ENCODE results near the gene KRT6A.

KRT6A gene

DNA sequence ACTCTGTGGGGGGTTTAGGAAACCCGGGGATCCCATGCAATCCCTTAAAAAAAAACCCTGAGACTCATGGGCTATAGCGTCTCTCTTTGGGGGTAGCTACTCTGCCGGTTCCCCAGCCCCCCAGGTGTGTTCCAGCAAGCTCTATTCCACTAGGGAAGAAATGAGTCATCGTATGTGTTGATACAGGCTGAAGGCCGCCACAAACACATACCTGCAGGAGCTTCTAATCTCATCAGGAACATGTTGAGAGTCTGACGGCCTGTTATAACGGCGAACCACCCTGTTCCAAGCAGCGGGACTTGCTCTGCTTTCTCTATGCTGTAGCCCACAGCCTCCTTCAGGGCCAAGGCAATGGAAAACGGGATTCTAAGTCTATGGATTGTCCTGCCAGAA is 28.1 kb upstream of the KRT6A start:
- peak; percentile 98 for DNase-seq (ENCODE audit: low read depth)
- peak overlapping the region; percentile 75 for H3K4me3 ChIP-seq (ENCODE audit: low read length)
- TF ChIP-seq, protein P1, sequence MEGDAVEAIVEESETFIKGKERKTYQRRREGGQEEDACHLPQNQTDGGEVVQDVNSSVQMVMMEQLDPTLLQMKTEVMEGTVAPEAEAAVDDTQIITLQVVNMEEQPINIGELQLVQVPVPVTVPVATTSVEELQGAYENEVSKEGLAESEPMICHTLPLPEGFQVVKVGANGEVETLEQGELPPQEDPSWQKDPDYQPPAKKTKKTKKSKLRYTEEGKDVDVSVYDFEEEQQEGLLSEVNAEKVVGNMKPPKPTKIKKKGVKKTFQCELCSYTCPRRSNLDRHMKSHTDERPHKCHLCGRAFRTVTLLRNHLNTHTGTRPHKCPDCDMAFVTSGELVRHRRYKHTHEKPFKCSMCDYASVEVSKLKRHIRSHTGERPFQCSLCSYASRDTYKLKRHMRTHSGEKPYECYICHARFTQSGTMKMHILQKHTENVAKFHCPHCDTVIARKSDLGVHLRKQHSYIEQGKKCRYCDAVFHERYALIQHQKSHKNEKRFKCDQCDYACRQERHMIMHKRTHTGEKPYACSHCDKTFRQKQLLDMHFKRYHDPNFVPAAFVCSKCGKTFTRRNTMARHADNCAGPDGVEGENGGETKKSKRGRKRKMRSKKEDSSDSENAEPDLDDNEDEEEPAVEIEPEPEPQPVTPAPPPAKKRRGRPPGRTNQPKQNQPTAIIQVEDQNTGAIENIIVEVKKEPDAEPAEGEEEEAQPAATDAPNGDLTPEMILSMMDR (IDR thresholded peaks at IDR 0.05; ENCODE audit: insufficient read depth, low read depth, low read length, missing control alignments), result no peak

DNA sequence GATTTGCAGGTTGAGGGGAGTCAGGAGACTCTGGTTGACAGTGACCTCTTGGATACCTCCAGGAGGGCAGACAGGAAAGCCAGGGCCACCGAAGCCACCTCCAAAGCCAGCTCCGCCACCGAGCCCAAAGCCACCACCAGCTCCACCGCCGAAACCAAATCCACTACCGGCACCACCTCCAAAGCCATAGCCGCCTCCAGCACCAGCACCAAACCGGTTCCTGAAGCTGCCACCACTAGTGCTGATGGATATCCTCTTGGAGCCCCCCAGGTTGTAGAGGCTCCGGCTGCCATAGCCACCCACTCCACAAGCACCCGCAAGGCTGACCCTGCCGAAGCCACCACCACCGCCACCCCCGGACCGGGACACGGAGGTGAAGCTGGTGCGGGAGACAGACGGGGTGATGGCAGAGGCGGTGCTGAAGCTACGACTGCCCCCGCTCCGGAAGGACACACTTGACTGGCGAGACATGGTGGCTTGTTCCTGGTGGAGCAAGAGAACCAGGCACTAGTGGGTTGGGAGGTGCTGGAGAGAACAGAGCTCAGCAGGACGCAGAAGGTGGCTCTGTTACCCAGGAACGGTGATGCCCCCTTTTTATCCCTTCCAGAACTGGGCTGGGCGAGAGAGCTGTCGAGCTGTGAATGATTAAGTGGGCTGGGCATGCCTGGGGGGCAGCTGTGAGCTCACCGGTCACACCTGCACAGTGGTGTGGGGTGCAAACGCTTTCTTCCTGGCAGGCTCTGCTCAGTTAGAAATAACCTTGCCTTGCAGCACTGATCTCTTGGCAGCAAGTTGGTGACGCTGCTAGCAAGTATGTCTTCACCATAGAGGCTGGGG is 27.0 kb upstream of the KRT6A start, which contains the start of gene KRT5:
Gene KRT5, minus strand, starts transcription at position 569 of the 837 bp plus-strand sequence. Its CDS starts 98 bp downstream, at position 471.
- H3K4me3 ChIP-seq (ENCODE audit: low read length), result peak within 1 kb of the TSS; percentile 75
- TF ChIP-seq, protein P1 (IDR thresholded peaks at IDR 0.05; ENCODE audit: insufficient read depth, low read depth, low read length, missing control alignments), result no peak
- DNase-seq (ENCODE audit: low read depth), result peak; percentile 100

DNA sequence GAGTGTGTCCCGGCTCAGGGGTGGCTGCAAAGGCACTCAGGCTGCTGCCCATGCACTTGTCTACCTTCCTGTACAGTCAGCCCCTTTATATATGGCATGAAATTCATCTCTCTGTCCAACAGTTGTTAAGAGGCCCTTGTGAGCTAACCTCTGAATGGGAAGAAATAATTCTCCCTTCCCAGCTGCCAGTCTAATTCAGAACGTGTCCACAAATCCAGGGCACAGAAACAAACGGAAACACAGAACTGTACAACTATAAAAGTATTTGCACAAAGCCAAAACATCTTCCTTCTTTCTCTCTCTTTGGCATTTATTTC is 26.3 kb upstream of the KRT6A start:
- H3K4me3 ChIP-seq (ENCODE audit: low read length), result peak overlapping the region; percentile 75
- TF ChIP-seq, protein P1 (IDR thresholded peaks at IDR 0.05; ENCODE audit: insufficient read depth, low read depth, low read length, missing control alignments), result no peak
- DNase-seq (ENCODE audit: low read depth), result no peak

DNA sequence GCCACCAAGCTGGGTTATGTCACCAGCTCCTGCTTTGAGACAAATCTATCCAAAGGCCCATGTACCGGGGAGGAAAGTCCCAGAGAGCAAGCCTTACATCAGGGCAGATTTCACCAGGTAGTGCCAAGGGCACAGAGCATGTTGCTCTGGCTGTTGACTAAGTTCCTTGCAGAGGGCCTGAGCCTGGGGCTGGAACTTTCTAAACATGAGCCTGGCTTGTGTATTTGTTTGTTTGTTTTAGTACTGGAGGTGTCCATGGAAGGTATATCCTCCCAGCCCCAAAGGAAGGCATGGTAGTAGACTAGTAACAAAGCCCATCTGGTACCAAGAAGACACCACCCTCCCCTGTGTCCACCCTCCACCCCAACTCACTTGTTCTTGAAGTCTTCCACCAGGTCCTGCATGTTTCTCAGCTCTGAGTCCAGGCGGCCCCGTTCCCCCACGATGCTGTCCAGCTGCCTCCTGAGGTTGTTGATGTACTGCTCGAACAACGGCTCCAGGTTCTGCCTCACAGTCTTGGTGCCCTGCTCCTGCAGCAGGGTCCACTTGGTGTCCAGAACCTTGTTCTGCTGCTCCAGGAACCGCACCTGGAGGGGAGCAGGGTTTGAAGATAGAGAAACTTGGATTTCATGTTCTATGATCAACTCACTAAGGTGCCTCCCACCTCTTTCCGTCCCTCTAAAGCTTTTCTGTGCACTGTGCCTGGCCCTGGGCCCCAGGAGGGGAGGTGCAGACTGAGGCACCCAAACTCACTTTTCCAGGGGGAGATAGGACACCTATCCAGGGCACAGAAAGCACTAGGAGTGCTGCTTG is 25.7 kb upstream of the KRT6A start:
- DNase-seq (ENCODE audit: low read depth), result peak; percentile 44
- TF ChIP-seq, protein P1 (IDR thresholded peaks at IDR 0.05; ENCODE audit: insufficient read depth, low read depth, low read length, missing control alignments), result no peak
- peak overlapping the region; percentile 75 for H3K4me3 ChIP-seq (ENCODE audit: low read length)

DNA sequence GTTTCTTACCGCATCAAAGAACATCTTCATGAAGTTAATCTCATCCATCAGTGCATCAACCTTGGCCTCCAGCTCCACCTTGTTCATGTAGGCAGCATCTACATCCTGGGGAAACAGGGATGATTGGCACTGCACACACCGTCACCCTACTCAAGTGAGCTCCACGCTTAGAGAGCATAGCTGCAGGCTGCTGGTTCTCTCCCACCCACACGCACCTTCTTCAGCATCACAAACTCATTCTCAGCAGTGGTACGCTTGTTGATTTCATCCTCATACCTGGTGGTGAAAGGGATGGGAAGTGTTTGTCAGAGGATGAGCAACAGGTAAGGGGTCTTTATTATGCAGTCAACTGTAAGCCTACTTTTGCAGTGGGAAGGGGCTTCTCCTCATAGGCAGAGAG is 24.8 kb upstream of the KRT6A start:
- TF ChIP-seq, protein P1 (IDR thresholded peaks at IDR 0.05; ENCODE audit: insufficient read depth, low read depth, low read length, missing control alignments), result no peak
- H3K4me3 ChIP-seq (ENCODE audit: low read length), result peak overlapping the region; percentile 75
- DNase-seq (ENCODE audit: low read depth), result peak; percentile 72

DNA sequence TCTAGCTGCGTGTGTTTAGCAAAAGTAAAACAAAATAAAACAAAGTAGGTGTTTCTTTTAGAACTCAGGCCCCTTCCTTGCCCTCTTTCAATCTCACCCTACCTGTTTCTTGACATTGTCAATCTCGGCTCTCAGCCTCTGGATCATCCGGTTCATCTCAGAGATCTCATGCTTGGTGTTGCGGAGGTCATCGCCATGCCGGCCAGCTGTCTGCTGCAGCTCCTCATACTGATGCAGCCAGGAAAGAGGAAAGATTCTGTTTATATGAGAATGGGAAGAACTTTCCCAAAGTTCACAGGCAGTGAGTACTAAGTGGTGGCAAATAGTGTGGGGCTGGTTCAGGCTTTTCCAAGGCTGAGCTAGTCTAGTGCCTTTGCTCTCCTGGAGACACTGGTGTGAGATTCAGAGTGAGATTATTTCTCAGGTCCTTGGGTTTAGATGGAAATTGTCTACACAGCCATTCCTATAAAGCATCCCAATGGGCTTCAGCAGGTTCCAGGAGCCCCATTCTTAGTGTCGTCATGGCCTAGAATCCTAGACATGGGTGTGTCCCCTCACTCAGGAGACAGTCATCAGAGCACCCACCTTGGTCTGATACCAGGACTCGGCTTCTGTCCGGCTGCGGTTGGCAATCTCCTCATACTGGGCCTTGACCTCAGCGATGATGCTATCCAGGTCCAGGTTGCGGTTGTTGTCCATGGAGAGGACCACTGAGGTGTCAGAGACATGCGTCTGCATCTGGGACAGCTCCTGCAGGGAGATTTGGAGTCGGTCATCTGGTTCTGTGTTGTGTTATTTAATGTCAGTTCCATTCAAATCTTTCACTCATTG is 24.2 kb upstream of the KRT6A start:
- peak; percentile 64 for DNase-seq (ENCODE audit: low read depth)
- TF ChIP-seq, protein P1 (IDR thresholded peaks at IDR 0.05; ENCODE audit: insufficient read depth, low read depth, low read length, missing control alignments), result no peak
- peak overlapping the region; percentile 75 for H3K4me3 ChIP-seq (ENCODE audit: low read length)
